Activated T-cell treated with anti-CD3 and anti-CD28 coated beads for 48 hours (primary cell): ENCODE data around the gene SFT2D3.

ENCODE experiments used
- DNase-seq: peaks from one replicate; pipeline ENCODE4 v3.0.0-alpha.2; 2020; ENCODE audit warnings: low read depth

Gene SFT2D3

GRCh38 chr2:127707890-127708648, 6.8 kb downstream of the SFT2D3 start:
- no peak for DNase-seq

- no peak for DNase-seq
These were observed 8.0 kb downstream of the SFT2D3 start for GRCh38 chr2:127709336-127709735.

DNA sequence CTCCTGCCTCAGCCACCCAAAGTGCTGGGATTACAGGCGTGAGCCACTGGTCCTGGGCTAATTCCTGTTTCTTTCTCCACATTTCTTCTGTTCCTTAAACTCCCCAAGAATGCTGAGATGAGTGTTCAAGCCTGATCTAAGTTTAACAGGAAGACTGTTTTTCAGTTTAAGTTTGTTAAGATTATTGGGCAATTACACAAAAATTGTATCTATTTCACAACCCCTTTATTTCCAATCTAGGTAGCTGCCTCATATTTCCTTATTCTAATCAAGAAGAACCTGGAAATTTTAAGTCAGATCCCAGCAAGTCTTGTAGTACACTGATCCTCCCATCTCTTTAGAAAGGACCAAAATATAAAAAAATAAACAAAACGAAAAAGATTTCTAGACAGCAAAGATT, 11.7 kb downstream of the SFT2D3 start:
- DNase-seq: no peak

- DNase-seq: no peak
These were observed 12.3 kb downstream of the SFT2D3 start for GRCh38 chr2:127713562-127713961.

DNA sequence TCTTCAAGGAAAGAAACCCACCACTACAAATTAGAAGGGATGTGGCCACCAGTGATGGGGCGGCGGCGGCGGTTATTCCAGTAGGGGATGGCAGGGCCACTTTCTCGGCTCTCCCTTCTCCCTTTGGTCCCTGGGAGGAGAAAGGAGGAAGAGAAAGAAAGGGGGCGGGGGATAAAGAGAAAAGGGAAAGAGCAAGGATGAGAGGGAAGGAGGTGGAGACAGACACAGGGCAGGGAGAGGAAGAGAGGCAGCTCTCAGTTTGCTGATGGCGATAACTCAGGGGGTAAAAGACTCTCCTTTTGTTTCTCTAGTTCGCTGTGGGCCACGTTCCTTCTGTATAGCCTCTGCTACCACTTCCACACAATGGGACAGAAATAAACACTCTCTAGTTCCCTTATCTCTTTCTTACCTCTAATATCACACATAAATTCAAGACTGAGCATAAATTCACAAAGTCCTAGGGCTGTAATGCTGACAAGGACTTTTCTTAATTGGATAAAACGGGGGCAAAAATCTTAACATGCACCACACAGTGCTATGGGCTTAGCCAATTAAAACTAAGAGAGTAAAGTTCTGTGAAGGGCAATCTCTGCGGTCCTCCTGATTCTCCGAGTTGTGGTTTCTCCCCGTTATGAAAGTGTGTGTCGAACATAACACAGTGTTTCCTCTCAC, 14.6 kb downstream of the SFT2D3 start:
- no peak for DNase-seq

- no peak for DNase-seq
These were observed 17.0 kb downstream of the SFT2D3 start for GRCh38 chr2:127718271-127718670.

- DNase-seq: no peak
These were observed 18.3 kb downstream of the SFT2D3 start for GRCh38 chr2:127719301-127720218.

- DNase-seq: no peak
These were observed 20.1 kb downstream of the SFT2D3 start for GRCh38 chr2:127721311-127721977.

DNA sequence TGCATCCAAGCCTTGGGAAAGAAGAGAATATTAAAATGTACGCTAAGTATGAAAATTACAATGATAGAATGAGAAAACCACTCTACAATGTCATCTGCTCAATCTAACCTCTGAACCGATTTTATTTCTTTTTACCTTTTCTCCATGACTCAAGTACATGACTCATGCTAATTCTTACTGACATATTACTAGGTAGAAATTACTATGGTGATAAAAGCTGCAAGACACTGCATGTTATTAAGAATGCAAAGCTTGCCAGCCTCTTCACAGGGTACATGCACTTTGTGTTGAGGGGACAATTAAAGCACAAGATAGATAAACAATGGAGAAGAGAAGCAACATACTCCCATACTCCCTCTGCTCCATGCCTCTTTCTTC, 20.7 kb downstream of the SFT2D3 start:
- DNase-seq: no peak

- DNase-seq: no peak
These were observed 21.5 kb downstream of the SFT2D3 start for GRCh38 chr2:127722807-127723206.

DNA sequence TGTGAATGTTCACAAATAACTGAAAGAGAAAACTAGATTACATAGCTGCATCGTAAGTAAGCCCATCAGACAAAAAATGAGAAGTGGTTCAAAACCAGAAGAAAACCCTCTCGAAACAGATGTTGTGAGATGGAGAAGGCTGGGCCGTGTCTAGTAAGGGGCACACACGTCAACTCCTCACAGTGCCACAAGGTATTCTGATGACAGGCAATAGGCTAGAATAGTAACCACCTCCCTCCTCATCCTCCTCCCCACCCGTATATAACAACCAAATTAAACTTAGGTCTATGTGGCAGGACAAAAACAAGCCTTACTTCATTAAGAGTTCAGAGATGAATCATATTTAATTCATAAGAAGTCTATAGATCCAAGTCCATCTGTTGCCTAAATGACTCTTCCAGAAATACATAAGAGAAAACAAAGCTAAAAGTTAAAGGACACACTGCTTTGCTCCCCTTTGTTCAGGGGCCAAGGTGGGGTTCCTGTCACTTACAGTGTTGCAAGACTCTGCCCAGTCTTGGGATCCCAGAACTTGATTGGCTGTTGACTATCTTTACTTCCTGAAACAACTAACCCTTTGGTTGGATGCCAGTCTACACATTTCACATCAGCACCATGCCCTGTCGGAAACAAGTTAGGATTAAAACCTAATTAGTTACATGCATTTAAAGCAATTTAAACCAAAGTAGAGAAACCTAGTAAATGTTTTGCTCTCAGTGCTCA, 25.0 kb downstream of the SFT2D3 start:
- no peak for DNase-seq

- no peak for DNase-seq
These were observed 32.0 kb downstream of the SFT2D3 start for GRCh38 chr2:127733113-127733815.

GRCh38 chr2:127733816-127734537, 32.7 kb downstream of the SFT2D3 start:
- DNase-seq: no peak

DNA sequence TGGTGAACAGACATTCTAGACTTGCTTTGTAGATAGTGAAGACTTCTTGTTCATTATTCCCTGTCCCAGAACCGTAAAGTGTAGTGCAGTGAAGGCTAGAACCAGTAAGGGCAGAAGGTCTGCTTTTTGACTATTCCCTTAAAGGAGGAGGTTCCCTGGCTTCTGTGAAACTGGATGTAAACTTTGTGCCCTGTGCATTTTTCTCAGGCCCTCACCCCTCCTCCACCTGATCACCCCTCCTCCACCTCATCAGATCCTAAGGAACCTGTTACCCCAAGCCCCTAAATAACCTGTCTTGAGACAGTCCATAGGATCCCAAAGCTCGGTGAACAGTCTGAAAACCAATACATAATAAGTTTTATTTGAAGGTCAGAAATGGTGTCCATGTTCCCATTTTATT, 33.7 kb downstream of the SFT2D3 start:
- no peak for DNase-seq

- no peak for DNase-seq
These were observed 34.5 kb downstream of the SFT2D3 start for GRCh38 chr2:127735537-127736399.

- DNase-seq: no peak
These were observed 36.6 kb downstream of the SFT2D3 start for GRCh38 chr2:127737892-127738291.

DNA sequence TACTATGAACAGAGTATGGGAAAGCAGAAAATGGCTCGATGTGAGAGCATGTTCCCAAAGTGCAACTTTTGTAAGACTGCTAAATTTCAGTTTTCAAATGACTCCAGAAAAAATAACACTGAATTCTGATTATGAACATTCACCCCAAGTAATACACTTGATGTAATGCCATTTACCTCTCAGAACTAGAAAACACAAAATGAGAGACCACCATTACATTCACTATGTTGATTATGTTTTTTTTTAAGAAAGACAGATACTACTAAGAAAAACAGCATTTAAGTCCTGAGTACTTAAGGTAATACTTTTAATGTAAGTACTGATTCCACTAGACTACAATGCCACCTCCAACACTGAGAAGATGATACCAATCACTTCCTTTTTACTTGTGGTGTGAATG, 38.5 kb downstream of the SFT2D3 start:
- DNase-seq: no peak

GRCh38 chr2:127740665-127741288, 39.5 kb downstream of the SFT2D3 start:
- DNase-seq: no peak
